GM21737 (cell line): ENCODE measurements around the gene RNF187.
"Not testable (repeated sequence)": the region's sequence is repeated elsewhere in the genome, so short reads cannot be mapped to it uniquely, and the experiment has no call there.

Source experiments
- ATAC-seq: cut with Tn5 transposase; IDR thresholded peaks from one replicate; pipeline ENCODE4 v1.9.1; 2021; ENCODE audit warnings: mild to moderate bottlenecking, moderate library complexity; ENCODE audit not compliant: unreplicated experiment

RNF187 gene

DNA sequence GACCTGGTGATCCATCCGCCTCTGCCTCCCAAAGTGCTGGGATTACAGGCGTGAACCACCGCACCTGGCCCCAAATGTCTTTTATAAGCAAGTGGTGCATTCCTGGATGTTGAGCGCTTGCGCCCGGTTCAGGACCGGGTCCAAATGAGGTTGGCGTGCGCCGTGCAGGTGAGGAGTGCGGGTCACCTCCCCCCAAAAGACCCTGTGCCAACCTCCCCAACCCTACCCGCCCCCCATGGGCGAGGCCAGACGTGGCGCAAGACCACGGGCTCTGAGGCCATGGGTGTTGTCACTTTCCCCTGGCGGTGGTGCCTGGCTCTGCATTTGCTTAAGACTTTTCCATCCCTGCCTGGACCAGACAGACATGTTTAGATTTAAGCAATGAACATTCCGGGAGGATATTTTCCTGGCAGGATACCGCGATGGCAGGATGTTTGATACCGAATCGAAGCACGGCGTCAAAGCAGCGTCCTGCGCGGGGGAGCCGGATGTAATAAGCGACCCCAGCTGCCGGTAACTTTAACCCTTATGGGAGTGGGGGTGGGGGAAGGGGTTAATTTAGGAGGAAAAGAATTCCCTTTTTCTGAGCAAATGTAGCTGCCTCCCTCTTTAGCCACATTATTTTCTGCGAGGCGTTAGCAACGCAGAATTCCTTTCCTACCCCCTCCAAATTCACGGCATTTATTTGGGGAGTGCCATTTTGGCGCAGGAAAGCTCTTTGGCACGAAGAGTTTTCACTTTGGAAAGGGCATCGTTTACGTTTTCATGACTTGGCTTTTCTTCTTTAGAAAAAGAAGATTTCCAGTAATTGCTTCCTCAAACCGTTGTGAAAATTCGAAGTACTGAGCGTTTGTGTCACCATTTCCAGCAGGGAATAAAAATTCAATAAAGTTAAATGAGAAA is 27.8 kb upstream of the RNF187 start:
- ATAC-seq: no peak

DNA sequence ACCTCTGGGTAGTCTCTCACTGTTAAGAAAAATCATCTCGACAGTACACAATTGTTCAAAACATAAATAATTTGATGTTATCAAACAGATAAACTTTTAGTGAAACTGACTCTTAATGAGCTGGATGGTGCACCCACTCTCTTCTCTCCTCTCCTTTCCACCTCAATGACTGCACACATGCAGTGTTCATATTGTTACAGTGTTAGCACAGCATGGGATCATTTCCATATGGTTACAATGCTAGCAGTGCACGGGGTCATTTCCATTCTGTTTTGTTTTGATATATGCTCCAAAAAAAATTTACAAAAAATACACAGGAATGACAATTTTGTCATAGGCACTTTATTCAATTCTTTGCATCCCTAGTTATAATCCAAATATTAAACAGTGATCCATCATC is 26.4 kb upstream of the RNF187 start:
- no peak for ATAC-seq

DNA sequence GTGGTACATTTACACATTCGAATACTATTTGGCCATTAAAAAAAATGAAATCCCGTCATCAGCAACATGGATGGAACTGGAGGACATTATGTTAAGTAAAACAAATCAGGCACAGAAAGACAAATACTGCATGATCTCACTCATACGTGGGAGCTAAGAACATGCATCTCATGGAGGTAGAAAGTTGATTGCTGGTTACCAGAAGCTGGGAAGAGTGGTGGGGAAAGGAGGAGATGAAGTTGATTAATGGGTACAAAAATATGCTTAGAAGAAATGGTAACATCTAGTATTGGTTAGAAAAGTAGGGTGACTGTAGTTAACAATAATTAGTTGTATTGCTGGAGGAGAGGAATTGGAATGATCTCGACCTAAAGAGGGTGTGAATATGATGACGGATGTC is 24.6 kb upstream of the RNF187 start:
- ATAC-seq: no peak

DNA sequence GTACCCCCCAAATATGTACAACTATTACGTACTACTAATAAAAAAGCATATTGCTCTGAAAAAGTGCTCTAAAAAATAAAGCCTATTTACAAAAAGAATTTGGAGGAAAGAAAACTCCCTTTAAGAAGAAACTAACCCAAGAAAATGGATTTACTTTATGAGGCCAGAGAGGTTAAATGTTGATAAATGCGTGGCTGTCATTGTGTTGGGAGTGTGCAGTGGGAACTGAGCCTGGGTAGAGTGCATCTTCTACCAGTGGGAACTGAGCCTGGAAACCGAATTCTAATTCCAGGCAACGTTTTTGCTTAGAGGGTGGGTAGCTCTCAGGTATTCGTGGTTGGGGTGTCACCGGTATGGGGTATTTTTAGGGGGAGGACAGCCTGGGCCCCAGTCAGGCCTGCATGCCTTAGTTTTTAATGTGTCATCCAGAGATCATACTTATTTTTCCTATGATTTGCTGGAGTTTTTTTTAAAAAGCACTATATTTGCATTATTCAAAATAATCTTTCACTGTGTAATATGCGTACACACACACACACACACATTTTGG is 24.1 kb upstream of the RNF187 start:
- ATAC-seq: no peak

DNA sequence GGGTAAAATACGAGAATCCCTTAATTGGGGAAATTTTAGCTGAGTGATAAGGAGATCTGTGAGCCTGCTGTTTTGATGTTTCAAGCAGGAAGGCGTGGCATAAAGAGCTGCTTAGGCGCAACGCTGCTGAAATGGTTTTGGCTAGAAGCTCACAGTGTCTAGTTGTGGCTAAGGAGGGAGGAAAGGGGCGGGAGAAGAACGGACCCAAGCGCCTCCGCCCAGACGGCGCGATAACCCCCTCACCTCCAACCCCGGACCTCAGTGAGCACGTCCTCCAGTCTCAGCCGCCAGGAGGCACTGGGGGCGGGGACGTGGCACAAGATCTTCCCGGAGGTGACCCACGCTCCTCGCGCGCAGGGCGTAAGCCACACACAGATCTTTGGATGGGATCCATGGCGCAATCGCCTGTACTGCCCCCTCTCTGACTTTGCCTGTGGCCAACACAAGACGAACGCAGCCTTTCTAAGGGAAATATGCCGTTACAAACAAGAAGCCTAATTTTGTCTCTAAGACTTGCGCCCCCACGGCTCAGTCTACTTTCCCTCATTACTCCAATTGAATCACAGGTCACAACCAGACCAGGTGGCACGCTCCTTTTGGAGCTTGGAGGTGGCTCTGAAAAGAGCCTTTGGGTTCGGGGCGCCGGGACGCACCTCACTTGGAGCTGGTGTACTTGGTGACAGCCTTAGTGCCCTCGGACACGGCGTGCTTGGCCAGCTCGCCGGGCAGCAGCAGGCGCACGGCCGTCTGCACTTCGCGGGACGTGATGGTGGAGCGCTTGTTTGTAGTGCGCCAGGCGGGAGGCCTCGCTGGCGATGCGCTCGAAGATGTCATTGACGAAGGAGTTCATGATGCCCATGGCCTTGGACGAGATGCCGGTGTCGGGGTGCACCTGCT is 23.4 kb upstream of the RNF187 start:
- peak; percentile 55 for ATAC-seq

DNA sequence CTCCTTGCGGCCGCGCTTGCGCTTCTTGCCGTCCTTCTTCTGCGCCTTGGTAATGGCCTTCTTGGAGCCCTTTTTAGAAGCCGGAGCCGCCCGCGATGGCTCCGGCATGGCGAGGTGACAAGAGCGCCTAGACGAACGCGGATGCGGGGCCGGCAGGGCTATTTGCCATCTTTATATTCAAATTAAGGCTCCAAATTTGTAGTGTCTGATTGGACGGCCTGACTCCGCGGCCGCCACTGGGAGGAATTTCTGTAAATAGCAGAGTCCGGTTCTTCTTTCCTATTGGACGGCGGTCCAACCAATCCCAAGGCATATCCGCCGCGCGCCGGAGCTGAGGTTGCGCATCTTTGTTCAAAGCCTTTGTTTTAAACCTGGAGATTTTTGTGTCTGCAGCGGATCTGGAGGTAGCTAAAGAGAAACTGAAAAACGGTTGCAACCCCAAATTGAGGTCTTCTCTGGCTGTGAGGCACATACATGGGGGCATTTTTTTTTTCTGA is 22.6 kb upstream of the RNF187 start:
- peak; percentile 71 for ATAC-seq

DNA sequence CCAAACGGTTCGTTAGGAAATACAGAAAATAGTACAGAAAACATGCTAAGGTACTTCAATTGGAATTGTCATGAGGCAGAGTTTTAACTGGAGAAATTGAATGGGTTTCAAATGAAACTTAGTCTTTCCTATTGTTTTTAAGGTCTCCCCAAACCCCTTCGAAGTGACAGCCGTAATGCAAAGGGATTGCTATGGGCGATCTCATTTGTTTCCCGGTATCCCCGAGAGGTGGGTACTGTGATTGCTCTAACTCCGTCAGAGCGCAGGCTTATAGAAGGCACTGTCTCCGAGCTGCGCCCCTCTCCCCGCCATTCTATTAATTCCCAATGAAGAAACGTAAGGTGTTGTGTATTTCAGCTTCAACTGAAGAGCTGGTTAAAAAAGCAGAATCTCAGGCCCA is 22.0 kb upstream of the RNF187 start:
- no peak for ATAC-seq

DNA sequence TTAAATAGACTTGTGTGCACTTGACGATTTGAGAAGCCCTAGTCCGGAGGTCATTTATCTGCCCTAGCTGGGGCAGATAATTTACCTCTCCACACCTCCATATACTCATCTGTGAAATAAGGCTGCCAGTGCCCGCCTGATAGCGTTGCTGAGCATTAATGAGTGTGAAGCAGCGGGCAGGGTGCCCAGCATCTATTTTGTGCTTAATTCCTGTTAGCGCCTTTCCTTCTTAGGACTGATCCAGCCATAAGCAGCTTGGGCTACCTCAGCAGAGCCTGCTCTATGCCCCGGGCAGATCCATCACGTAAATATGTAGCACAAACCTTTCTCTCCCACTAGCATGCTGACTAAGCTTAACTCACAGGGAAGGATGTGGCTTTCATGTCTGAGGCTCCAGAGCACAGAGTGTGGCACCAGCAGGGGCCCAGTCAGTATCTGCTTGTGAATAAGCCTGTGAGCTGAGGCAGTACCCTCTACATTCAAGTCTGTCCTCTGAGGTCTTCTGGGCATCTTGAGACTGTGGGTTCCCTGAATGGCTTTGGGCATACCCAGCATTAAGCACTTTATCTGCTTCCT is 21.5 kb upstream of the RNF187 start:
- no peak for ATAC-seq

DNA sequence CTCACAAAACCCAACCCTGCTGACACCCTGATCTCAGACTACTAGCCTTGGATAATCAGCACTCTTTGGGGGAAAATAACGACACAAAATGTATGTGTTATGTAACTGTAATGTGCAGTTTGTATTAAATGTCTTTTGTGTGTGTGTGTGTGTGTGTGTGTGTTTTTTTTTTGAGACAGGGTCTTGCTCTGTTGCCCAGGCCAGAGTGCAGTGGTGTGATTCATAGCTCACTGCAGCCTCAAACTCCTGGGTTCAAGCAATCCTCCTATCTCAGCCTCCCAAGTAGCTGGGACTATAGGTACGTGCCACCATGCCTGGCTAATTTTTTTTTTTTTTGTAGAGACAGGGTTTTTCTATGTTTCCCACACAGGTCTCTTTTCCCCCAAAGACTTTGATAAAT is 19.0 kb upstream of the RNF187 start:
- not testable (repeated sequence) for ATAC-seq

DNA sequence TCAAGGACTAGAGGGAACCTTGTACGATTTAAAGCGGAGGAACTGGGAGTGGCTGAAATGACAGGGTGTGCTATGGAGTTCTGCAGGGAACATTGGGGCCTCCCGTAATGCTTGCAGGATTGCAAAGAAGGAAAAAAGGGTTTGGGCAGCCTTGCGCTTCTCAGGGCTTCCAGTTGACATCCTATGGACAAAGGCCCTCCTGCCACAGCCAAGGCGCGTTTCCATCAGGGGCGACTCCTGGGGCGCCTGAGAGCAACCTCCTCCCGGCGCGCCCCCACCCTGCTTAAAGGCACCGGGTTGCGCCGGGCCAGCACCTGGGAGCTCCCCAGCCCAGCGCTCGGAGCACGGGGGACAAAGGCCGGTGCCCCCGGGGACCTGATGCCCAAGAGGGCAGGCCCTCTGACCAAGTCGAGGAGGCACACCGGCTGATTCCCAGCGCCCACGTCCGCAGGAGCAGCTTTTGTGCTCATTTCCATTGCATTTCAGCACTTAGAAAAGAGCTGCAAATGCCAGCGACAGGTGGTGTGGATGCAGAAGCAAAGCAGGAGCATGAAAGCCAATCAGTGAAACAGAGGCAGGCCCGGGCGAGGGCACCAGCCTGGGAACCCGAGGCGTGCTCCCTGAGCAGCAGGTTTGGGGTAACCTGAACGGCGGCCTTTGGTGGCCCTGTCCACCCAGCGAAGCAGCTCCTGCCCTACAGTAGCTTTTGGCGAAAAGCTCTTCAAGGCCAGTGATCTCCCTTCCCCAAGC is 17.6 kb upstream of the RNF187 start:
- ATAC-seq: no peak

DNA sequence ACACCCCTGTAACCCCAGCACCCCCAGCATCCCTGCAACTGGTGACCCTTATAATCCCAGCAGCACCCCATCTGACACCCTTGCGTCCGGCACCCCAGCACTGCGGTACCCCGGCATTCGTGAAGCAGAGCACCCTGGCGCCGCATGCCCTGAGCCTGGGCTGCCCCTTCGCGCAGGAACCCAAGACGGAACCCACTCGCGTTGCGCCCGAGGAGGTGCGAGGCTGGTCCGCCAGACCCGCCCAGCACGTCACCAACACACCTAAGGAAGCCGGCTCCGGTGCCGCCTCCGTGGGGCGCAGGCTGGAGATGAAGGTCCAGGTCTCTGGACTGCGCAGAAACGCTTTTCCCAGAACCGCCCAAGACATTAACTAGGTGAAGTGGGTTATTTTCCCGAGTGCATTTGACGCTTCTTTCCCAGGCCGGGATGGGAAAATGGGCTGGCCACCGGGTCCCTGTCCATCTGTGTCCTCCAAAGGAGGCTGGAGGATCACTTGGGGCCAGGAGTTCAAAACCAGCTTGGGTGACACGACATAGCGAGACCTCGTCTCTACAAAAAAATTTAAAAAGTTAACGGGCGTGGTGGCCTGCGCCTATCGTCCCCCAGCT is 15.9 kb upstream of the RNF187 start:
- ATAC-seq: no peak

DNA sequence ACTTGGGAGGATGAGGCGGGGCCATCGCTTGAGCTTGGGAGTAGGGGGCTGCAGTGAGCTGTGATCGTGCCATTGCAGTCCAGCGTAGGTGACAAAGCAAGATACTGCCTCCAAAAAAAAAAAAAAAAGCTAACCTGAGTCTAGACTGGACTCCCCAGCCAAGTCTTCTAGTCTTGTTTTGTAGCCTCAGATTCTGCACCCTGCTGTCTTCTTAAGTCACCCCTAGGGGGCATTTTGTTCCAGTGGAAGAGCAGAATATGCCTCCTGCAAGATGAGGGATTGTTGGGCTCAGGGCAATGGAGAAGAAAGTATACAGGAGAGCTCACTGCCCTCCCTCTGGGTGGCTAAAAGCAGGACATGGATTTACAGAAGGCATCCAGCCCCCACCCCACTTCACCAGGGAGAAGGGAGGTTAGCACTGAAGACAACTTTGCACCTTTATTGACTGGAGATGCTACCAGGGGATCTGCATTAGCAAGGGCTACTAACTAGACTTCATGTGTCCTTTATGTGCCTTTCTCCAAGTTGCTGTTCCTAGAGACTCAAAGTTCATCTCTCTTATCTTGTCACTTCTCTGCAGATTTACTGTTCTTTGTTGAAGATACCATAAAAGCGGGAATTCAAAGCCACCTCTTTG is 15.3 kb upstream of the RNF187 start:
- no peak for ATAC-seq

DNA sequence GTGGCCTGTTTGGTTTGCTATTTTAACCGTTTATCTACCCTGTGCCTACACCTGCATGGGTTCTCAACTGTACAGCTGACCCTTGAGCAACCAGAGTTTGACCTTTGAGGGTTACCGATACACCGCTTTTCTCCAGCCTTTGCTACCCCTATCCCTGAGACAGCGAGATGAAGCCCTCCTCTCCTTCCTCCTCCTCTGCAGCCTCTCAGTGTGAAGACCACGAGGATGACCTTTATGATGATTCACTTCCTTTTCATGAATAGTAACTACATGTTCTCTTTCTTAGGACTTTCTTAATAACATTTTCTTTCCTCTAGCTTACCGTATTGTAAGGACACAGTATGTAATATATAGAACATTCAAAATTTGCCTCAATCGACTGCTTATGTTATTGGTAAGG is 14.5 kb upstream of the RNF187 start:
- ATAC-seq: no peak

DNA sequence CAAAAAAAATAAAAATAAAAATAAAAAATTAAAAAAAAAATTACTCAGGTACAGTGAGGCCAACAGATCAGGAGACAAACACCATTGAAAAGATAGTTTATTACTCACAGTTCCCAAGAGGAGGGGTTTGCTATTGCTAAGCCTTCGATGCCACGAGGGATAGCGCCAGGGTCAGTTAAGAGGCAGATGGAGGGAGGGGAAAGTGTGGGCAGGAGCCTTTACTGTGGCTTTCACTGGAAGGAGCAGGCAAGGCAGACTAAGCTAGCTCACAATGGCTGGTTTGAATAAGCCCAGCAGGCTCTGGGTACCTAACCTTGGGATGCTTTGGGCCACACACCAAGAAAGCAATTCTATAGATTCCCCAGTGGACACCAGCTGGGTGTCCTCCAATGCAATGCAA is 12.7 kb upstream of the RNF187 start:
- ATAC-seq: no peak

DNA sequence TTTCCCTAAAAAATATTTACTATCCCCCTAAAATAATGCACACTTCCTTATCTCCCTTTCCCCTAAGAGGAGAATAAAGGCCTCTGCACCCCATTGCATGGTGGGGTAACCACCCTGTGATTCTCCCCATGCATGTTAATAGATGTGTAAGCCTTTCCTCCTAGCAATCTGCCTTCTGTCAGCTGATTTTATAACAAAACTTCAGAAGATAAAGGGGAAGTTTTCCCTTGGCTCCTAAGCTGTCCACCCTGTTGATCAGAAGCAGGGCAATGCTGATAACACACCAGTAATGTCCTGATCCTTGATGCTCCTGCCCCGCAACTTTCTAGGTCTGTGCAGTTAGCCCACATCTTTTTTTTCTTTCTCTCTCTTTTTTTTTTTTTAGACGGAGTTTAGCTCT is 11.4 kb upstream of the RNF187 start:
- no peak for ATAC-seq

DNA sequence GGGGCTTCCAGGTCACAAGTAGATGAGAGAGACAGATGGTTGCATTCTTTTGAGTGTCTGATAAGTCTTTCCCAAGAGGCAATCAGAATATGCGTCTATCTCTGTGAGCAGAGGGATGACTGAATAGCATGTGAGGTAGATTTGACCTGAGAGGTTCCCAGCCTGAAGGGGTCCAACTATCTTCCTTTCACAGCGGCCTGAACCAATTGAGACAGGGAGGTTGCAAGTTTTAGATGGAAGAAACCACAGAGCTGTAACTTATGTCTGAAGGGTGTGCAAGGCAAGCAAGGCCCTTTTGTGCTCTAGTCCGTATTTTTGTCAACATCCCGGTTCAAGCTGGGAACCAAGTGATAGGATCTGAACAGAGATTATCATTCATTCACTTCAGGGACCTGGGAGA is 9.9 kb upstream of the RNF187 start:
- ATAC-seq: no peak

DNA sequence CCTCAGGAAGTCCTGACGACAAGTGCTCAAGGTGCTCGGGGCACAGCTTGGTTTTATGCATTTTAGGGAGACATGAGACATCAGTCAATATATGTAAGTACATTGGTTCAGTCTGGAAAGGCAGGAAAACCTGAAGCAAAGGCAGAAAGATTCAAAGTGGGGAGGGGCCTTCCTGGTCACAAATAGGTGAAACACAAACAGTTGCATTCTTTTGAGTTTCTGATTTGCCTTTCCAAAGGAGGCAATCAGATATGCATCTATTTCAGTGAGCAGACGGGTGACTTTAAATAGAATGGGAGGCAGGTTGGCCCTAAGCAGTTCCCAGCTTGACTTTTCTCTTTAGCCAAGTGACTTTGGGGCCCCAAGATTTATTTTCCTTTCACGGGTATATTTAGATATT is 8.9 kb upstream of the RNF187 start:
- ATAC-seq: no peak

DNA sequence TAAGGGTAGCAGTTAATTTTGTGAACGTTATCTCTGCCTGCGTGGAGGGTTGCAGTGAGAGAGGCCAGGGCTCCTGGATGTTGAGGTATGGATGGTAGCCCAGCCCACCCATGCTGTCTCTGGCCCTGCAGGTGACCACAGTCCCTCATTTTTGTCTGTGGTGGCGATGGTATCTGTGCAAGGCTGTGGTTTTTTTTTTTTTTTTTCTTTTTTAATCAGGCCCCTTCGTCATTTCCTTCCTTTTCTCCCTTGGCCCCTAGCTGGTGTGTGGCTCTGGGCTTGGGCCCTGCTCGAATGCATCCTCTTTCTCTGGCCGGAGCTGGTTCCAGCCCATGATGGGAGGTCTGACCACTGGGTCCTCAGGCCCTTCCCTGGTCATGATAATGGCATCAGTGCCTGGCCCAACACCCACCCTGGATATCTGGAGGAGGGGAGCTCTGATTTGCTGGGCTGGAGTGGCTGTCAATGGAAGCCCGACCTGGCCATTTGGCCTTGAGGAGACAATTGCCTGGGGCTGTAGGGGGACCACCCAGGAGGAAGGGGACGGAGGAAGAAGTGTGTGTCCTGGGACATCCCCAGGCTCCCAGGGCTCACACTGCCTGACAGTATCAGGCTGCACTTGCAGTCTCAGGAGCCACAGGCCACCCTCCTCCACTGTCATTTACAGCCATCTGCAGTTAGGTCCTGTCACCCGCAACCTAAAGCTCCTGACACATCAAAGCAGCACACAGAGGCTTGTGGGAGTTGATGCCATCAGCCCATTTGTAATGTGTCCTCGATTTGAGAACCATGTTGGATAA is 8.1 kb upstream of the RNF187 start:
- ATAC-seq: no peak

DNA sequence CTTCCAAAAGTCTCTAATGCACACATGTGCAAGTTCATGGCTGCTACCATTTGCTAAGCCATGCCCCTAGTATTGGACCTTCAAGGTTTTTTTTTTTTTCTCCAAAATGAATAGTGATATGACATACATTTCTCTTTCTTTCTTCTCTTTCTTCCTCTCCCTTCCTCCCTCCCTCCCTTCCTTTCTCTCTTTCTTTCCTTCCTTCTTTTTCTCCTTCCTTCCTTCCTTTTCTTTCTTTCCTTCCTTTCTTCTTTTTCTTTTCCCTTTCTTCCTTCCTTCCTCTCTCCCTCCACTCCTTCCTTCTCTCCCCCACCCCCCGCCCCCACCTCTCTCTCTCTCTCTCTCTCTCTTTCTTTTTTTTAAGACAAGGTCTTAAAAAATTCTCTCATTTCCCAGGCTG is 3.4 kb upstream of the RNF187 start:
- ATAC-seq: no peak
